HepG2 (cell line): ENCODE measurements around the gene CASP12. TPM values are rescaled to one million over a fixed set of nuclear protein-coding genes. Genes with fewer than 3 reads are reported as not detected.
A peak's percentile ranks its signal among the peaks of the same experiment; 100 is the strongest.

ENCODE experiments used
- ATAC-seq: fragments of 200-7000 bp; cut with Tn5 transposase; 3 replicates; pipeline ENCODE4 v1.9.1; 2020; ENCODE audit warnings: mild to moderate bottlenecking, moderate library complexity
- BruUV-seq: library from RNA; stranded (reverse); fragments of 400-500 nt; replicated peaks from 2 replicates; lab custom pipeline; 2021; lab: Mats Ljungman, UMichigan
- CTCF ChIA-PET: fragments of 300-600 bp; formaldehyde crosslinking; extraction: SDS; loops from one replicate; lab custom pipeline; 2021; ENCODE audit warnings: low total read pairs, inconsistent platforms, low intra/inter-chr PET ratio; lab: Yijun Ruan, JAX
- POLR2A ChIA-PET: fragments of 350-600 bp; sonication (Branson Sonifier 250); formaldehyde crosslinking; loops from one replicate; lab custom pipeline; 2020; ENCODE audit warnings: antibody characterized with exemption, inconsistent platforms; lab: Yijun Ruan, JAX
- DNase-seq: peaks from one replicate; pipeline ENCODE4 v3.0.0-alpha.2; 2015; ENCODE audit warnings: low spot score
- FAIRE-seq: peaks from 3 replicates; lab custom pipeline; 2011; peaks lifted over from hg19 to GRCh38; lab: Jason Lieb, UNC
- H2AFZ ChIP-seq: one replicate; pipeline ENCODE4 v1.6.1; 2011; ENCODE audit warnings: low read length, inconsistent platforms
- H3K27ac ChIP-seq: fragments of 300-600 bp; 3 replicates; pipeline ENCODE4 v1.8.0; 2011; ENCODE audit warnings: mixed run types, mild to moderate bottlenecking, mixed read lengths, low read length, inconsistent platforms; ENCODE audit not compliant: insufficient read depth; ENCODE audit errors: extremely low read length
- H3K27me3 ChIP-seq, 2 experiments: fragments of 200-600 bp in 1 of 2; 2 replicates in 1 of 2; 3 replicates in 1 of 2; pipeline versions ENCODE4 v1.6.0 to v1.8.0; 2011; ENCODE audit warnings: low read length in 2 of 2, mild to moderate bottlenecking in 2 of 2, moderate library complexity in 2 of 2, inconsistent platforms in 1 of 2; ENCODE audit not compliant: insufficient read depth in 2 of 2, control insufficient read depth in 1 of 2
- H3K36me3 ChIP-seq, 2 experiments: fragments of 200-600 bp in 1 of 2; replicated peaks in 1 of 2; 2 replicates in 1 of 2; 3 replicates in 1 of 2; pipeline versions ENCODE4 v1.5.1 to v1.8.0; 2011; ENCODE audit warnings: low read length in 2 of 2, inconsistent platforms in 1 of 2; ENCODE audit not compliant: insufficient read depth in 2 of 2, control insufficient read depth in 1 of 2
- H3K4me1 ChIP-seq: 2 replicates; pipeline ENCODE4 v1.5.1; 2012; ENCODE audit warnings: low read length, inconsistent platforms; ENCODE audit not compliant: insufficient read depth
- H3K4me2 ChIP-seq: 2 replicates; pipeline ENCODE4 v1.6.0; 2011; ENCODE audit warnings: low read depth, low read length, inconsistent platforms
- H3K4me3 ChIP-seq, 3 experiments: fragments of 200-600 bp in 1 of 3; sonication (generic), shearing (Covaris generic) in 1 of 3; replicated peaks in 1 of 3; 2 replicates each; pipeline ENCODE4 v1.5.1; 2011 to 2016; ENCODE audit warnings: low read length in 3 of 3, inconsistent platforms in 2 of 3, low read depth in 2 of 3, mild to moderate bottlenecking in 2 of 3, control low read depth in 1 of 3, mixed read lengths in 1 of 3; ENCODE audit not compliant: insufficient read depth in 1 of 3
- H3K79me2 ChIP-seq: one replicate; pipeline ENCODE4 v1.6.1; 2011; ENCODE audit warnings: low read length, inconsistent platforms; ENCODE audit not compliant: insufficient read depth
- H3K9ac ChIP-seq: 2 replicates; pipeline ENCODE4 v1.6.0; 2011; ENCODE audit warnings: mild to moderate bottlenecking, low read depth, low read length, inconsistent platforms; ENCODE audit not compliant: insufficient read depth
- H3K9me3 ChIP-seq: 2 replicates; pipeline ENCODE4 v1.5.1; 2012; ENCODE audit warnings: mild to moderate bottlenecking, low read length
- H4K20me1 ChIP-seq: 2 replicates; pipeline ENCODE4 v1.6.0; 2011; ENCODE audit warnings: inconsistent platforms, mild to moderate bottlenecking, low read length, moderate library complexity; ENCODE audit not compliant: insufficient read depth
- CEBPB ChIP-seq: IDR thresholded peaks from 2 replicates; pipeline ENCODE4 v1.6.1; 2011; ENCODE audit warnings: low read depth, low read length, improper control_type of control experiment, borderline replicate concordance
- CEBPG ChIP-seq: IDR thresholded peaks from 2 replicates; pipeline ENCODE4 v1.6.1; 2016
- CHCHD3 ChIP-seq: sonication (generic); formaldehyde crosslinking; IDR thresholded peaks from 2 replicates; pipeline ENCODE4 v1.8.0; 2022; ENCODE audit warnings: mild to moderate bottlenecking, missing genetic modification reagents, moderate library complexity
- ERF ChIP-seq: IDR thresholded peaks from 2 replicates; pipeline ENCODE4 v1.6.1; 2018; ENCODE audit warnings: missing biosample characterization, missing genetic modification reagents
- FOXA3 ChIP-seq: IDR thresholded peaks from 2 replicates; pipeline ENCODE4 v1.6.1; 2016; ENCODE audit warnings: missing genetic modification reagents, missing compliant biosample characterization
- FOXP1 ChIP-seq, 2 experiments: fragments of 450-650 bp in 1 of 2; IDR thresholded peaks; 2 replicates each; pipeline ENCODE4 v1.6.1; 2017 to 2018; ENCODE audit warnings: antibody characterized with exemption in 1 of 2
- ISL2 ChIP-seq: sonication (generic); formaldehyde crosslinking; IDR thresholded peaks from 2 replicates; pipeline ENCODE4 v1.5.0; 2020; ENCODE audit warnings: missing genetic modification reagents
- MXI1 ChIP-seq: IDR thresholded peaks from 3 replicates; pipeline ENCODE4 v1.6.1; 2012; ENCODE audit warnings: low read depth, low read length, inconsistent platforms, borderline replicate concordance
- SRSF9 ChIP-seq: fragments of 200-400 bp; formaldehyde crosslinking; IDR thresholded peaks from 2 replicates; pipeline ENCODE4 v1.6.1; 2018; ENCODE audit warnings: borderline replicate concordance, mild to moderate bottlenecking, low read depth, low read length; ENCODE audit not compliant: insufficient read depth, poor library complexity, severe bottlenecking
- TBX3 ChIP-seq: fragments of 450-650 bp; IDR thresholded peaks from 2 replicates; pipeline ENCODE4 v1.6.1; 2017; ENCODE audit warnings: antibody characterized with exemption, mild to moderate bottlenecking, inconsistent platforms, borderline replicate concordance
- ZNF619 ChIP-seq: sonication (generic); formaldehyde crosslinking; IDR thresholded peaks from 2 replicates; pipeline ENCODE4 v1.4.0; 2020; ENCODE audit warnings: mild to moderate bottlenecking, missing genetic modification reagents
- ZNF737 ChIP-seq: sonication (generic); formaldehyde crosslinking; IDR thresholded peaks from 2 replicates; pipeline ENCODE4 v1.5.0; 2020; ENCODE audit warnings: missing genetic modification reagents, mild to moderate bottlenecking, borderline replicate concordance
- ZSCAN22 ChIP-seq: sonication (generic); formaldehyde crosslinking; IDR thresholded peaks from 2 replicates; pipeline ENCODE4 v1.4.0; 2020; ENCODE audit warnings: mild to moderate bottlenecking, missing genetic modification reagents
- WGBS: methylation state at CpG from one replicate; pipeline ENCODE4 v1.1.6; 2017; ENCODE audit warnings: low lambda C conversion rate; 5-methylcytosine and 5-hydroxymethylcytosine counted together
- in situ Hi-C: cut with HindIII; loops from 2 replicates; pipeline ENCODE4 v1.10.0; 2017; ENCODE audit warnings: low pct_unique_long_range_greater_than_20kb; ENCODE audit not compliant: extremely low pct_ligation_motif_present
- intact Hi-C: fragments of 100-400 bp; cut with micrococcal nuclease; formaldehyde crosslinking; loops from one replicate; pipeline ENCODE4 v1.10.0; 2022; ENCODE audit not compliant: unreplicated experiment
- polyA plus RNA-seq, 8 experiments: library from polyadenylated mRNA; depleted of rRNA in 3 of 8; stranded (reverse) in 7 of 8; unstranded in 1 of 8; fragments of >200 nt; fragmentation: Illumina TruSeq in 4 of 8; extraction: Trizol in 4 of 8; gene quantifications; 2 replicates each; pipeline versions ENCODE4 v1.2.1 to v1.2.3, GENCODE V29; 2011 to 2016; ENCODE audit warnings: low read depth in 4 of 8, missing spikeins in 1 of 8, mixed read lengths in 1 of 8; ENCODE audit not compliant: insufficient read depth in 1 of 8
- total RNA-seq, 5 experiments: library from RNA; depleted of rRNA; stranded (reverse); fragments of >200 nt; fragmentation: Illumina TruSeq; extraction: Trizol; gene quantifications; 2 replicates each; pipeline ENCODE4 v1.2.3, GENCODE V29; 2016; ENCODE audit warnings: low read depth in 1 of 5
- TF ChIP-seq, protein P1 (sequence below): sonication (generic); formaldehyde crosslinking; conservative IDR thresholded peaks from 2 replicates; pipeline ENCODE4 v1.8.0; 2022; ENCODE audit warnings: missing genetic modification reagents
- TF ChIP-seq, protein P2 (sequence below): sonication (generic); formaldehyde crosslinking; IDR thresholded peaks from 2 replicates; pipeline ENCODE4 v1.8.0; 2023; ENCODE audit warnings: mild to moderate bottlenecking, missing genetic modification reagents
- TF ChIP-seq, protein P3 (sequence below), 2 experiments: fragments of 450-650 bp in 1 of 2; sonication (generic) in 1 of 2; formaldehyde crosslinking; IDR thresholded peaks; 2 replicates each; pipeline versions ENCODE4 v1.5.0 to v1.8.0; 2020 to 2022; ENCODE audit warnings: mild to moderate bottlenecking in 1 of 2, missing genetic modification reagents in 1 of 2
- TF ChIP-seq, protein P4 (sequence below): sonication (generic); formaldehyde crosslinking; IDR thresholded peaks from 2 replicates; pipeline ENCODE4 v1.4.0; 2020; ENCODE audit warnings: missing genetic modification reagents, mild to moderate bottlenecking, borderline replicate concordance

CASP12 gene
- total and polyA plus RNA-seq, 2 of the 13 experiments (the other 11 are each of a cell fraction or from before 2014, with no cell fraction given), result not detected

GRCh38 chr11:104943561-104943960 lies 45.3 kb upstream of the CASP12 start:
- FAIRE-seq, result no peak
- peaks cover 1 to 11% of the 10 kb centered on the region in 2 experiments; a peak in 2 of 5 replicates for H3K36me3 ChIP-seq
- intact Hi-C loops, result loop anchor here (10.0 kb wide), 1 partner anchor 371 kb away; no protein-coding TSS in a partner anchor
- H3K79me2 ChIP-seq, result no peaks in the 10 kb centered on the region
- H2AFZ ChIP-seq, result no peak overlapping the region
- no peaks in the 10 kb centered on the region for H4K20me1 ChIP-seq
- H3K27ac ChIP-seq, result no peak overlapping the region
- no peak overlapping the region for H3K9ac ChIP-seq
- no TSS peak for BruUV-seq
- CTCF ChIA-PET, result no interaction called here
- H3K4me3 ChIP-seq, result no peak overlapping the region
- H3K4me1 ChIP-seq, result peaks cover 15% of the 10 kb centered on the region
- no peaks in the 10 kb centered on the region for H3K9me3 ChIP-seq
- ATAC-seq, result peak; percentile 71
- H3K27me3 ChIP-seq, result no peaks in the 10 kb centered on the region
- 28% methylated on average over 2 of the region's 2 CpGs for WGBS
- peak; percentile 12 for DNase-seq
- POLR2A ChIA-PET, result interaction anchor here (1.1 kb wide), 1 partner anchor 26 kb away, joined by 4 read pairs; no protein-coding TSS in a partner anchor
- in situ Hi-C loops, result no loop called here
- no peak overlapping the region for H3K4me2 ChIP-seq
- no peak for TF ChIP-seq ERF
- TF ChIP-seq MXI1, result no peak
- peak; percentile 80; the same call in 1 of the 2 replicates for TF ChIP-seq CEBPB
- no peak for TF ChIP-seq SRSF9
- TF ChIP-seq ZSCAN22, result no peak
- TF ChIP-seq, protein P1, sequence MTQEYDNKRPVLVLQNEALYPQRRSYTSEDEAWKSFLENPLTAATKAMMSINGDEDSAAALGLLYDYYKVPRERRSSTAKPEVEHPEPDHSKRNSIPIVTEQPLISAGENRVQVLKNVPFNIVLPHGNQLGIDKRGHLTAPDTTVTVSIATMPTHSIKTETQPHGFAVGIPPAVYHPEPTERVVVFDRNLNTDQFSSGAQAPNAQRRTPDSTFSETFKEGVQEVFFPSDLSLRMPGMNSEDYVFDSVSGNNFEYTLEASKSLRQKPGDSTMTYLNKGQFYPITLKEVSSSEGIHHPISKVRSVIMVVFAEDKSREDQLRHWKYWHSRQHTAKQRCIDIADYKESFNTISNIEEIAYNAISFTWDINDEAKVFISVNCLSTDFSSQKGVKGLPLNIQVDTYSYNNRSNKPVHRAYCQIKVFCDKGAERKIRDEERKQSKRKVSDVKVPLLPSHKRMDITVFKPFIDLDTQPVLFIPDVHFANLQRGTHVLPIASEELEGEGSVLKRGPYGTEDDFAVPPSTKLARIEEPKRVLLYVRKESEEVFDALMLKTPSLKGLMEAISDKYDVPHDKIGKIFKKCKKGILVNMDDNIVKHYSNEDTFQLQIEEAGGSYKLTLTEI, result no peak
- TF ChIP-seq, protein P2, sequence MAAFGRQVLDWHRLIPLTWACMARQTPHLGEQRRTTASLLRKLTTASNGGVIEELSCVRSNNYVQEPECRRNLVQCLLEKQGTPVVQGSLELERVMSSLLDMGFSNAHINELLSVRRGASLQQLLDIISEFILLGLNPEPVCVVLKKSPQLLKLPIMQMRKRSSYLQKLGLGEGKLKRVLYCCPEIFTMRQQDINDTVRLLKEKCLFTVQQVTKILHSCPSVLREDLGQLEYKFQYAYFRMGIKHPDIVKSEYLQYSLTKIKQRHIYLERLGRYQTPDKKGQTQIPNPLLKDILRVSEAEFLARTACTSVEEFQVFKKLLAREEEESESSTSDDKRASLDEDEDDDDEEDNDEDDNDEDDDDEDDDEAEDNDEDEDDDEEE (CRISPR knock-in tag), result no peak
- no peak for TF ChIP-seq ZNF619 (CRISPR knock-in tag)
- no peak for TF ChIP-seq ISL2
- TF ChIP-seq, protein P3, sequence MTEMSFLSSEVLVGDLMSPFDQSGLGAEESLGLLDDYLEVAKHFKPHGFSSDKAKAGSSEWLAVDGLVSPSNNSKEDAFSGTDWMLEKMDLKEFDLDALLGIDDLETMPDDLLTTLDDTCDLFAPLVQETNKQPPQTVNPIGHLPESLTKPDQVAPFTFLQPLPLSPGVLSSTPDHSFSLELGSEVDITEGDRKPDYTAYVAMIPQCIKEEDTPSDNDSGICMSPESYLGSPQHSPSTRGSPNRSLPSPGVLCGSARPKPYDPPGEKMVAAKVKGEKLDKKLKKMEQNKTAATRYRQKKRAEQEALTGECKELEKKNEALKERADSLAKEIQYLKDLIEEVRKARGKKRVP (CRISPR knock-in tag; IDR thresholded peaks at IDR 0.05), result peak in 1 of 2 experiments; percentile 60; a peak in 1 of 4 replicates
- TF ChIP-seq ZNF737 (CRISPR knock-in tag), result no peak
- TF ChIP-seq, protein P4, sequence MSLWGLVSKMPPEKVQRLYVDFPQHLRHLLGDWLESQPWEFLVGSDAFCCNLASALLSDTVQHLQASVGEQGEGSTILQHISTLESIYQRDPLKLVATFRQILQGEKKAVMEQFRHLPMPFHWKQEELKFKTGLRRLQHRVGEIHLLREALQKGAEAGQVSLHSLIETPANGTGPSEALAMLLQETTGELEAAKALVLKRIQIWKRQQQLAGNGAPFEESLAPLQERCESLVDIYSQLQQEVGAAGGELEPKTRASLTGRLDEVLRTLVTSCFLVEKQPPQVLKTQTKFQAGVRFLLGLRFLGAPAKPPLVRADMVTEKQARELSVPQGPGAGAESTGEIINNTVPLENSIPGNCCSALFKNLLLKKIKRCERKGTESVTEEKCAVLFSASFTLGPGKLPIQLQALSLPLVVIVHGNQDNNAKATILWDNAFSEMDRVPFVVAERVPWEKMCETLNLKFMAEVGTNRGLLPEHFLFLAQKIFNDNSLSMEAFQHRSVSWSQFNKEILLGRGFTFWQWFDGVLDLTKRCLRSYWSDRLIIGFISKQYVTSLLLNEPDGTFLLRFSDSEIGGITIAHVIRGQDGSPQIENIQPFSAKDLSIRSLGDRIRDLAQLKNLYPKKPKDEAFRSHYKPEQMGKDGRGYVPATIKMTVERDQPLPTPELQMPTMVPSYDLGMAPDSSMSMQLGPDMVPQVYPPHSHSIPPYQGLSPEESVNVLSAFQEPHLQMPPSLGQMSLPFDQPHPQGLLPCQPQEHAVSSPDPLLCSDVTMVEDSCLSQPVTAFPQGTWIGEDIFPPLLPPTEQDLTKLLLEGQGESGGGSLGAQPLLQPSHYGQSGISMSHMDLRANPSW, result no peak
- TF ChIP-seq FOXP1 (IDR thresholded peaks at IDR 0.05), result no peak
- peak; percentile 60; the same call in 1 of the 2 replicates for TF ChIP-seq FOXP1 (CRISPR knock-in tag; IDR thresholded peaks at IDR 0.05)
- no peak for TF ChIP-seq CHCHD3
- TF ChIP-seq TBX3, result peak; percentile 59; the same call in 1 of the 2 replicates
- TF ChIP-seq FOXA3, result 0 out of 2 replicates have a peak, but pooled peaks have one; percentile 12
- peak; percentile 45; the same call in 1 of the 2 replicates for TF ChIP-seq CEBPG (CRISPR knock-in tag)
